ENCODE data around the gene MAPK8. TPM values are rescaled to one million over a fixed set of nuclear protein-coding genes. Genes with fewer than 3 reads are reported as not detected.

Gene MAPK8
- total RNA-seq, 2 donors from 2014 or later = 32.3 to 43.3 TPM

- Histone ChIP-seq H3K27me3 (no peaks in the 10 kb centered on the region), H3K4me3 (no peak overlapping the region), H3K9me3 (no peaks in the 10 kb centered on the region), H3K27ac (no peak overlapping the region), H3K4me1 (no peaks in the 10 kb centered on the region), H3K9ac (ENCODE audit: low read depth in 2 of 2, low read length in 2 of 2) (no peak overlapping the region), H3K36me3 (no peaks in the 10 kb centered on the region)
- TF ChIP-seq CTCF (IDR thresholded peaks at IDR 0.05) = no peak
- DNase-seq = no peak
- intact Hi-C loops (cut with DNase I) = no loop called here
These were observed 23.6 kb upstream of the MAPK8 start for GRCh38 chr10:48282829-48283228.

DNA sequence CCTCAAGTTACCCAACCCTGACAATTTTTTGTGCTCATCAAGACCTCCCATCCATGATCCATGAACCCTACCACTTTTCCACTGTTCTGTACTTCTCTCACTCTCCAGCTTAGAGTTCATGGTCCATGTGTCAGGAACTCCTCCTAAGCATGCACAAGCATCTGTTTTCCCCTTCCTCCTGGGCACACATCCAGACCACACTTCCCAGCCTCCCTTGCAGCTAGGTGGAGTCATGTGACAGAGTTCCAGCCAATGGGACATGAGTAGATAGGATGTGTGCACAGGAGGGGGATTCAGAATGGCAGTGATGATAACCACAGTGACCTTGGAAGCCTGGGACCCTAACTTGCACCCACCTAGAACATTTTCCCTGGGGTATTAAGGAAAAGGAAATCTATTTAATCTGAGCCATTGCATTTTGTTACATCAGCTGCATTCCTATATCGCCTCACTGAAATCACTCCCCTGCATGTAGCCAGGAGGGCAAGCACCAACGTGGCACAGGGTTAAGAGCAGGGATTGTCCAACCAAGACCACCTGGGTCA is 22.4 kb upstream of the MAPK8 start:
- no peak overlapping the region for H3K4me3 ChIP-seq
- no peak overlapping the region for H3K27ac ChIP-seq
- no peaks in the 10 kb centered on the region for H3K4me1 ChIP-seq
- no peaks in the 10 kb centered on the region for H3K27me3 ChIP-seq
- no peak for TF ChIP-seq CTCF (IDR thresholded peaks at IDR 0.05)
- H3K36me3 ChIP-seq = no peaks in the 10 kb centered on the region
- no peak for DNase-seq
- no peak overlapping the region for H3K9ac ChIP-seq (ENCODE audit: low read depth in 2 of 2, low read length in 2 of 2)
- H3K9me3 ChIP-seq = no peaks in the 10 kb centered on the region
- intact Hi-C loops (cut with DNase I) = no loop called here

DNA sequence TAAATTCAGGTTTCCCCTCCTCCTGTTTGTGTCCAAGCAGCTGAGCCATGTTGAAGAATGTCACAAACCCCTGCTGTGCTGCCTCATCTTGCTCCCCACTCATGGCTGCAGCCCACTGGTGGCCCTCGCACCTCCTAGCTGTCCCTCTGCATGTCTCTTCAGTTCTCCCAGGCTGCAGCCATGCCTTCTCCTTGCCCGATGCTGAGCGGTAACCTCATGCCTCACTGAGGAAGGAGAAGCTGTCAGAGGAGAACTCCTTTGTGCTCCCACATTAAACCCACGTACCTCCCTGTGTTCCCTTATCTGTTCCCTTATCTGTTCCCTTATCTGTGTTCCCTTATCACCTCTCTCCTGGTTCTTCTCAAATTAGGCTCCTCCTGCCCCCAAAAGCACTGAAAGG is 21.7 kb upstream of the MAPK8 start:
- no peaks in the 10 kb centered on the region for H3K27me3 ChIP-seq
- H3K27ac ChIP-seq = no peak overlapping the region
- no peak for DNase-seq
- H3K4me3 ChIP-seq = no peak overlapping the region
- no peaks in the 10 kb centered on the region for H3K36me3 ChIP-seq
- no peaks in the 10 kb centered on the region for H3K9me3 ChIP-seq
- intact Hi-C loops (cut with DNase I) = loop anchor here (5.0 kb wide), 1 partner anchor 68 kb away; no protein-coding TSS in a partner anchor
- no peaks in the 10 kb centered on the region for H3K4me1 ChIP-seq
- no peak overlapping the region for H3K9ac ChIP-seq (ENCODE audit: low read depth in 2 of 2, low read length in 2 of 2)
- no peak for TF ChIP-seq CTCF (IDR thresholded peaks at IDR 0.05)

- intact Hi-C loops (cut with DNase I) = loop anchor here (5.0 kb wide), 1 partner anchor 68 kb away; no protein-coding TSS in a partner anchor
These were observed 20.8 kb upstream of the MAPK8 start for GRCh38 chr10:48285710-48286109.

GRCh38 chr10:48286356-48286755 is 20.1 kb upstream of the MAPK8 start:
- Histone ChIP-seq H3K9me3 (no peaks in the 10 kb centered on the region), H3K9ac (ENCODE audit: low read depth in 2 of 2, low read length in 2 of 2) (no peak overlapping the region), H3K4me1 (no peaks in the 10 kb centered on the region), H3K27me3 (no peaks in the 10 kb centered on the region), H3K36me3 (no peaks in the 10 kb centered on the region), H3K27ac (no peak overlapping the region), H3K4me3 (no peak overlapping the region)
- no peak for DNase-seq
- no peak for TF ChIP-seq CTCF (IDR thresholded peaks at IDR 0.05)
- intact Hi-C loops (cut with DNase I) = loop anchor here (5.0 kb wide), 1 partner anchor 69 kb away; no protein-coding TSS in a partner anchor

More at GRCh38 chr10:48285710-48286109, 20.8 kb upstream of the MAPK8 start:
- H3K36me3 ChIP-seq = no peaks in the 10 kb centered on the region
- no peaks in the 10 kb centered on the region for H3K27me3 ChIP-seq
- no peaks in the 10 kb centered on the region for H3K9me3 ChIP-seq
- DNase-seq = no peak
- no peak overlapping the region for H3K4me3 ChIP-seq
- H3K9ac ChIP-seq (ENCODE audit: low read depth in 2 of 2, low read length in 2 of 2) = no peak overlapping the region
- TF ChIP-seq CTCF (IDR thresholded peaks at IDR 0.05) = no peak
- H3K27ac ChIP-seq = no peak overlapping the region
- H3K4me1 ChIP-seq = no peaks in the 10 kb centered on the region
